AG09309 (cell line): Measurements from ENCODE around the gene FILIP1.
"Not testable (repeated sequence)": the region's sequence is repeated elsewhere in the genome, so short reads cannot be mapped to it uniquely, and the experiment has no call there.

Experiments
- DNase-seq: peaks from one replicate; pipeline ENCODE4 v3.0.0-alpha.2; 2010; ENCODE audit warnings: low read depth
- H3K4me3 ChIP-seq: 2 replicates; pipeline ENCODE4 v1.5.1; 2011; ENCODE audit warnings: mild to moderate bottlenecking, low read depth, low read length, moderate library complexity; ENCODE audit not compliant: control insufficient read depth
- TF ChIP-seq, protein P1 (sequence below): IDR thresholded peaks from 2 replicates; pipeline ENCODE4 v1.5.1; 2011; ENCODE audit warnings: mild to moderate bottlenecking, low read depth, low read length, inconsistent platforms; ENCODE audit not compliant: insufficient read depth, control insufficient read depth; ENCODE audit errors: missing control alignments

FILIP1 gene

DNA sequence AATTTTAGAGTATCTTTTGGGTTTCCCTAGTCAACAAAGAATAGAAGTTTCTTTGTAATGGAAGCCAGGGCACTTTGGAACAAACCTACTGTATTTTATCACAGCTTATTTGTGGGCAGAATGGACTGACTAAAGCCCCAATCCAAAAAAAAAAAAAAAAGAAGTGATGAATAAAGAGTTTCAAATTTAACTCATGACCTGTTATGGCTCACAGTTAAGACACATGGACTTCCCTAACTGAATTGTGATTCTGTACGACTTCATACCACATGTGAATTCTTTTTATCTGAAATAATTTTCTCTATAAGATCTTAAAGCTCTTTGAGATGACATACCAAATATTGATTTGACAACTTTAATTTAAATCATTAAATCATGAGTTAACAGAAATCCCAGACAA is 77.2 kb downstream of the FILIP1 start:
- no peak overlapping the region for H3K4me3 ChIP-seq
- no peak for DNase-seq
- TF ChIP-seq, protein P1, sequence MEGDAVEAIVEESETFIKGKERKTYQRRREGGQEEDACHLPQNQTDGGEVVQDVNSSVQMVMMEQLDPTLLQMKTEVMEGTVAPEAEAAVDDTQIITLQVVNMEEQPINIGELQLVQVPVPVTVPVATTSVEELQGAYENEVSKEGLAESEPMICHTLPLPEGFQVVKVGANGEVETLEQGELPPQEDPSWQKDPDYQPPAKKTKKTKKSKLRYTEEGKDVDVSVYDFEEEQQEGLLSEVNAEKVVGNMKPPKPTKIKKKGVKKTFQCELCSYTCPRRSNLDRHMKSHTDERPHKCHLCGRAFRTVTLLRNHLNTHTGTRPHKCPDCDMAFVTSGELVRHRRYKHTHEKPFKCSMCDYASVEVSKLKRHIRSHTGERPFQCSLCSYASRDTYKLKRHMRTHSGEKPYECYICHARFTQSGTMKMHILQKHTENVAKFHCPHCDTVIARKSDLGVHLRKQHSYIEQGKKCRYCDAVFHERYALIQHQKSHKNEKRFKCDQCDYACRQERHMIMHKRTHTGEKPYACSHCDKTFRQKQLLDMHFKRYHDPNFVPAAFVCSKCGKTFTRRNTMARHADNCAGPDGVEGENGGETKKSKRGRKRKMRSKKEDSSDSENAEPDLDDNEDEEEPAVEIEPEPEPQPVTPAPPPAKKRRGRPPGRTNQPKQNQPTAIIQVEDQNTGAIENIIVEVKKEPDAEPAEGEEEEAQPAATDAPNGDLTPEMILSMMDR: no peak

DNA sequence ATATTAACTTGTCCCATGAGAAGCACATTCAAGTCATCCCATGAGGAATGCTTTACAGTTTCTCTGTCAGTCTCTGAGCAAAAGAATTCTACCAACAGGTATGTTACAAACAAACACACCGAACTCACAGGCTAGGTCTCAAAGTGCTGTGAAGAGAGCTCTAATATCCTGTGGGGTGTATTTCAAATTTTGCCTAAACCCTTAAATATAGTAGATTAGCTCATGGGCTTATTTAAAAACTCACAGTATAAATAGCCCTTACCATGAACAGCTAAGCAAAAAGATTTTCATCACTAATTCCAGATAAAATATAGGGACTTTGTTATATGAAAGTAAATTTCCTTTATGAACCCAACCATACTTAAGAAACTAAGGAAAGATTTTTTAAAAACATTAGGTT is 77.8 kb downstream of the FILIP1 start:
- H3K4me3 ChIP-seq: no peak overlapping the region
- TF ChIP-seq, protein P1: no peak
- no peak for DNase-seq

DNA sequence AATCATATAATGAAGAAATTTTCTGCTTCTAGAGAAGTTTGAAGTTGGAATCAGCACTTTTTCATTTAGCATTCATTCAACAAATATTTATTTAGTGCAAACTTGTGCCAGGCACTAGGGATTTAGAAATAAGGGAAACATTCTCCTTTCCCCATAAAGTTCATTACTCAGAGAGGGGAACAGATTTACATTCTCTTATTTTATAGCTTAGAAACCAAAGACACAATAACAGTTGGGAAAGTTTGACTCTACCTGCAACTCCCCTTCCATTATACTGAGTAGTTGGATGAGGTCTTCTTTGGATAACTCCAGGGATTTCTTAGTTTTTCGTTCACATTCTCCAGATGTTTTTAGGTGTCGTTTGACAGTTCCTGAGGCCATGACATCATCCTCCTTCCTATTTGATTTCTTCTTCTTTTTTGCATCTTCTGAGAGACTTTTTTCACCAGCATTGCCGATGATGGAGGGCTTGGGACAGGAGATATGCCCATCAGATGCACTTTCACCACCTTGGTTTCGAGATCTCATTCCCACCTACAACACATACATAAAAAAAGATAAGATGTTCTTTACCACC is 79.1 kb downstream of the FILIP1 start:
- no peak for DNase-seq
- TF ChIP-seq, protein P1: no peak
- H3K4me3 ChIP-seq: no peak overlapping the region

DNA sequence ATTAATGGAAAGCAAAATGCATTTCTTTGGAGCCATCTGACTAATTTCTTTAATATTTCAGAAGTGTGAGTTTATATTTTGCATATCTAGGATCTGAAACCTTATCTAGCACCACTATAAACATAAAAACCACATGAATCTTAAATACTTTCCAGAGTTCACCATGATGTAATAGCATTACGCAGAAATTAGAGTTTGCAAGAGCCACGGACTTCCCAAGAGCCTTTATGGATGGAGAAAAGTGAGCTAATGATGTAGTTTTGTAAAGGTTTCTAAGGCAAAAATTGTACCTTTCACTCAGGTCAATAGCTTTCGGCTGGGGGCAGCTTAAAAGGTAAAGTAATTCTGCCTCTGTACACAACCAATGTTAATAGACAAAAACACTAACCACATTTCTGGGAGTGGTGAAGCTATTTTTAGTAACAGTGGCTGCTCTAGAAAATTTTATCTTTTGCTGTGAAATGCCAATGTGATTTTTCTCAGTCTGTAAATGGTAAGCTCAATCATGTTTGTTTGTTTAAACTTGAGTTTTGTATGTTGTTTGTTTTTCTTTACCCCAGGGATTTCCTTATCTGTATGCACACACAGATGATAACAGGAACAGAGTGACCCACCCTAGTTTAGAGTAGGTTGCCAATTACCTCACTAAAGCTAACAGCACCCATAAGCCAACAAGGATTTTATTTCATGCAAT is 80.5 kb downstream of the FILIP1 start:
- no peak for DNase-seq
- H3K4me3 ChIP-seq: no peak overlapping the region
- TF ChIP-seq, protein P1: no peak

DNA sequence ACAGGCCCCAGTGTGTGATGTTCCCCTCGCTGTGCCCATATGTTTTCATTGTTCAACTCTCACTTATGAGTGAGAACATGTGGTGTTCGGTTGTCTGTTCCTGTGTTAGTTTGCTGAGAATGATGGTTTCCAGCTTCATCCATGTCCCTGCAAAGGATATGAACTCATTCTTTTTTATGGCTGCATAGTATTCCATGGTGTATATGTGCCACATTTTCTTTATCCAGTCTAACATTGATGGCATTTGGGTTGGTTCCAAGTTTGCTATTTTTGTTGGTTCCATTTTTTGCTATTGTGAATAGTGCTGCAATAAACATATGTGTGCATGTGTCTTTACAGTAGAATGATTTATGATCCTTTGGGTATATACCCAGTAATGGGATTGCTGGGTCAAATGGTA is 83.0 kb downstream of the FILIP1 start:
- H3K4me3 ChIP-seq: not testable (repeated sequence)

DNA sequence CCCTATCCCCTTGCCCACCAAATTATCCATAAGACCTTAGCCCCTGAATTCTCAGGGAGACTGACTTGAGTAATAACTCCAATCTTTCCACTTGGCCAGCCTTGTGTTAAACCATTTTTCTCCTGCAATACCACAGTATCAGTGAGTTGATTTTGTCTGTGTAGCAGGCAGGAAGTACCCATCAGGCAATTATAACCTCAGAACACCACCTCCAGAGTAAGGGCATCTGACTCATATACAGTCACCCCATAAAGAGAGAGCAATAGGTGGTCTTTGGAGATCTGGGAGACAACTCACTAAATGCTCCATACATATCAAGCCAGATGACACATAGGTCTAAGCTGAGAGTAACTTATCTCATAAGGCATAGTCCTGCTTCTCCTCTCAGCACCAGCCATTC is 83.7 kb downstream of the FILIP1 start:
- DNase-seq: no peak
- no peak overlapping the region for H3K4me3 ChIP-seq
- TF ChIP-seq, protein P1: no peak

More for the DNA sequence above, 83.0 kb downstream of the FILIP1 start:
- not testable (repeated sequence) for DNase-seq

DNA sequence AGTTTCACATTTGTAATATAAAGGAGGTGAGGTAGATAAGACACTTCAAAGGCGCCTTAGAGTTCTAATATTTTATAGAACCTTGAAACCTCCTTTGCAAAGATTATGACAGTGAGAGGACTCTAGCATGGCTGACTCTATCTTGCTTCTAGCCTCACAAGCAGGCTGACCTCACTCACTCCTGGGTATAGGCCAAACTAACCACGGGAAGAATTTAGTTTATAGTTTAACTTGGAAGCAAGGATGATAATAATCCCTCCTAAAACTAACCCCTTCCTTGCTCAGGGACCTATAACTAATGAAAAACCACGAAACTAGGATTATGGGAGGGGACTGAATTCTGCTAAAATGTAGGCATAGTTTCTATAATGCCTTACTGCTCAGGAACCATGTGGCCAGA is 84.3 kb downstream of the FILIP1 start:
- no peak for DNase-seq
- TF ChIP-seq, protein P1: no peak
- no peak overlapping the region for H3K4me3 ChIP-seq
